Hepatic stellate cell (primary cell): ENCODE results near the gene ITPK1.

ENCODE experiments used
- DNase-seq: peaks from one replicate; pipeline ENCODE4 v3.0.0; 2011; ENCODE audit warnings: low spot score

The ITPK1 gene

DNA sequence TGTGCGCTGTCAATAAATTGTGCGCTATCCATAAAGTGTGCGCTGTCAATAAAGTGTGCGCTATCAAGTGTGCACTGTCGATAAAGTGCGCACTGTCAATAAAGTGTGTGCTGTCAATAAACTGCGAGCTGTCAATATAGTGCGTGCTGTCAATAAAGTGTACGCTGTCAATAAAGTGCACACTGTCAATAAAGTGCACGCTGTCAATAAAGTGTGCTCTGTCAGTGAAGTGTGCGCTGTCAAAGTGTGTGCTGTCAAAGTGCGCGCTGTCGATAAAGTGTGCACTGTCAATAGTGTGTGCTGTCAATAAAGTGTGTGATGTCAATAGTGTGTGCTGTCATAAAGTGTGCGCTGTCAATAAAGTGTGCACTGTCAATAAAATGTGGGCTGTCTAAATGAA, 195.7 kb downstream of the ITPK1 start:
- DNase-seq = no peak

GRCh38 chr14:92917956-92918355, 197.8 kb downstream of the ITPK1 start:
- no peak for DNase-seq

GRCh38 chr14:92917041-92917940, 198.4 kb downstream of the ITPK1 start:
- DNase-seq = no peak

GRCh38 chr14:92916201-92916600, 199.5 kb downstream of the ITPK1 start:
- no peak for DNase-seq

DNA sequence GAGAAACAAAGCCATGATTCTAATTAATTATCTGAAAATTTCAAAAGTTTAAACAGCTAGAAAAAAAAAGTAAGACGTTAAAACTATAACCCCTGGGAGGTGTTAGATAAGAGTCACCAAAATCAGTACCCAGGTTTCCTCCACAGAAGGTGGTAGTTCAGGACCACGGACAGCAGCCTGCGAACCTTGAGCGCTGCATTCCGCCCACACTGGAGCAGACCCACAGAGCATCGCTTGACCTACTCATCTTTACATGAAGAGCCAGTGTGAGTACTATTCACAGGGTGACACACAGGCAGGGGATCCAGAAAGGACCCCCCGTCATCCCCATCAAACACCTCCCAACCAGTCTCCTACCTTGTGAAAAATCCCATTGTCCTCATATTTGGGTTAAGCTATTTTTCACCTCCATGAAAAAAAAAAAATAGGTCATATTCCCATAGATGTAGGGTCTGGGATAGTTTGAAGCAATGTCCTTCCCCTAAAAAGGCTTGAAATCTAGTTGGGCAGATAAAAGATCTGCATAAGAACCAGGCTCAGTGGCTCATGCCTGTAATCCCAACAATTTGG, 201.6 kb downstream of the ITPK1 start:
- no peak for DNase-seq

- no peak for DNase-seq
Observed at GRCh38 chr14:92907316-92907911, 208.3 kb downstream of the ITPK1 start.

DNA sequence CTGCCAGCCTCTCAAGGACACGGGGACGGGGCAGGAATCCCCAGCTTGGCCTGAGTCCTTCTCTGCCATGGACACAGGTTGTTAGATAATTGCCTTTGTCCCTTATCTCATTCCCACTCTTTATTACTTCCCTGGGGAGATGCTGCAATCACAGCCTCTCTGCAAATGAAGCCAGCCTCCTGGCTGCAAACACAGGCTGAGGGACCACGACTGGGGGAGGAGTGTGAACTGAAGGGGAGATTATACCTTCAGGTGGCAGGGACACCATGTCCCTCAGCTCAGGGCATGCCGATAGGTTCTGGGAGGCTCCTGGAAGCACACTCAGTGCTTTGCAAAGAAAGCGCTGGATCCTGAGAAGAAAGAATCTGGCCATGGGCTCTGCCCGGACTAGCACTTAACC, 208.9 kb downstream of the ITPK1 start:
- no peak for DNase-seq

DNA sequence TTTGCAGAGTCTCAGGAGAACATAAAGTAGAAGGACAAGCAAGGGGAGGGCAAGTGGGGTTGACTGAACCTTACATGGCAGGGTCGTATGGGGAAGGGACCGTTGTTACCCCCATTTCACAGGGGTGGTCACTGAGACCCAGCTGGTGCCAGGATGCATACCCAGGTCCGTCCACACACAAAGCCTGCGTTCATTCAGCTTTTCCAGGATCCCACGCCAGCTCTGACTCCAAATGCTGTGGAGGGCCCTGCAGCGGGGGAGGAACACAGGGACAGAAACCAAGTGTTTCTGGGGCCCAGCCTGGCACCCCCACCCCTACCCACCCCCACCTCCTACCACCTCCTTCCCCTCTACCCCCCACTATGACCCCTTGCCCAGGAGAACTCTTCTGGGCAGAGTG, 209.3 kb downstream of the ITPK1 start:
- no peak for DNase-seq

- DNase-seq = no peak
Observed at GRCh38 chr14:92905667-92906066, 210.1 kb downstream of the ITPK1 start.

DNA sequence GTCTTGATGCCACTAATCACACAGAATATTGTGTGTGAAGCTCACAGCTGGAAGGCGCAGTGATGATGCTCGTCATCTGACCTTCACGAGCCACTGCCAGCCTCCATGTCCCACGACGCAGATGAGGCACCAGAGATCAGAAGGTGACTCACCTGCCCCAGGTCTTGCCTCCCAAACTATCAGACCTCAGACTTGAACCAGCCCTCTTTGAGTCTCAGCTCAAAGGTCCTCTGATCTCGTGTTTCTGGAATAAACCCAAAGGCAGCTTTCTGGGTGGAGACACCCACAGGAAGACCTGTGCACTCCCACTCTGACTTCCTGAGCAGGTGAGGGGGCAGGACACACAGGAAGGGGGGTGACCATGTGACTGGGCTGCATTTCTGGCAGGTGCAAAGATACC, 212.4 kb downstream of the ITPK1 start:
- no peak for DNase-seq

DNA sequence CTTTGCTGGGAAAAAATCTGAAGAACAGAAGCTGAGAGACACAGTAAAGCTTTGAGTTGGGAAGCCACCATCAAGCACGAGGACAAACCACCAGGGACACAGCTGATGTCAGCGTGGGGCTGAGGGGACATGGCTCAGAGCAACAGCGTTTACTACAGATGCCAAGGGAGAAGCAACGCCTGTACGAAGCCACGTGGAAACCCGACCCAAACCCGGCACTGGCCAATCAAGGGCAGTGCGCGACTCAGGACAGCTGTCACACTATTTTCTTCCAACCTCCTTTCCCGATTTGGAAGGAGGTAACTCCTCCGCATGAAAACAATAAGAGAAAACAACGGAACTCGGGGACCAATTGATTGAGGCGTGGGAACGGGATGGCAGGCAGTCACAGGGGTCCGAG, 213.0 kb downstream of the ITPK1 start:
- DNase-seq = no peak

GRCh38 chr14:92902191-92902590, 213.5 kb downstream of the ITPK1 start:
- DNase-seq = no peak

DNA sequence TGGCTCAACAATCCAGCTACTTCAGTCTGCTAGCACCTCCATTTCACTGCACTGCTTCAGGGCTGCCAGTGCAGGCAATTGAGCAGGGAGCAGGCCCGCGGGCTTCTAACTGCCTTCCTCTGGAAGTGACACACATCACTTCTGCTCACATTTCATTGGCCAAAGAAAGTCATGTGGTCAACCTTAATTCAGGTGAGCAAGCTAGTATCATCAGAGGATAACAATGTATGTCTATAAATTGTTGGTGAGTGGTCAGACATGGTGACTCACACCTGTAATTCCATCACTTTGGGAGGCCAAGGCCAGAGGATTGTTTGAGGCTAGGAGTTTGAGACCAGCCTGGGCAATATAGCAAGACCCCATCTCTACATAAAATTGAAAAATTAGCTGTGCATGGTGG, 215.1 kb downstream of the ITPK1 start:
- no peak for DNase-seq

GRCh38 chr14:92898566-92899131, 217.1 kb downstream of the ITPK1 start:
- DNase-seq = no peak

GRCh38 chr14:92897922-92898565, 217.7 kb downstream of the ITPK1 start:
- no peak for DNase-seq

- DNase-seq = no peak
Observed at GRCh38 chr14:92895352-92895878, 220.3 kb downstream of the ITPK1 start.

DNA sequence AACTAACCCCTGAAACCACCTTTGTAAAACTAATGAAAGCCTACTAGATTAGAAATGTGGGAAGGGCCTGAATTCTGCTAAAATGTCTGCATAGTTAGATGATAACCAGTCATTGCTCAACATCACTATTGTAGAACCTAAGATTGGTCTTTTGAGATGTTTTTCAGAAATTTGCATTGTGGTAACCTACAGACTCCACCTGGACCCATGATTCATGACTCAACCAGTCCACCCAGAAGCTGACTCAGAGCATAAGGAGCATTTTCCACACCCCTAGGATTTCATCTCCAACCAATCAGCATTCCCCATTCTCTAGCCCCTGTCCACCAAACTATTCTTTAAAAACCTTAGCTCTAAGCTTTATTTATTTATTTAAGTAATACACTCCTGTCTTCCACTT, 223.1 kb downstream of the ITPK1 start:
- DNase-seq = no peak

- no peak for DNase-seq
Observed at GRCh38 chr14:92890830-92891588, 224.7 kb downstream of the ITPK1 start.

DNA sequence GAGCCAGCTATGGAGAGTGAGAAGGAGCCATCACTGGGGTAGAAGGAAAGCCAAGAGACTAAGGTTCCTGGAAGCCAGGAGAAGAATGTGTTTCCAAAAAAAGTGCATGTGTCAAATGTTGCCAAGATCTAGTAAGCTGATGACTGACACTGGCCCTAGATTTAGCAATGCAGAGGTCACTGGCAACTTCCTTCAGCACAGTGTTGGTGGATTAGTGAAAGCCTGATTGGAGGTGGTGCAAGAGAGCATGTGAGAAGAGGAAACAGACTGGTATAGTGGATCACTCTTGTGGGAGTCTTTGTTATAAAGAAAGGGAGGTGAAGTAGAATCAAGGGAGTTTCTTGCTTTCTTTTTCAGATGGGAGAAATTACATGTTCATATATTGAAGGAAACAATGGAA, 226.8 kb downstream of the ITPK1 start:
- DNase-seq = no peak

GRCh38 chr14:92887157-92887556, 228.6 kb downstream of the ITPK1 start:
- DNase-seq = no peak
